Fibroblast of lung (primary cell): Measurements from ENCODE around the gene NONO. TPM values are rescaled to one million over a fixed set of nuclear protein-coding genes. Genes with fewer than 3 reads are reported as not detected.

Experiments
- DNase-seq, 2 donors: peaks; one replicate each; pipeline versions ENCODE4 v3.0.0 to v3.0.0-alpha.2; 2010; ENCODE audit warnings: low read depth in 2 of 2
- H2AFZ ChIP-seq: 2 replicates; pipeline ENCODE4 v1.5.1; 2012; ENCODE audit warnings: low read length, control low read depth, inconsistent platforms
- H3K27ac ChIP-seq: 2 replicates; pipeline ENCODE4 v1.5.1; 2011; ENCODE audit warnings: low read length, control low read depth; ENCODE audit not compliant: insufficient read depth
- H3K27me3 ChIP-seq: 2 replicates; pipeline ENCODE4 v1.5.1; 2011; ENCODE audit warnings: mild to moderate bottlenecking, low read length; ENCODE audit not compliant: control insufficient read depth, insufficient read depth
- H3K36me3 ChIP-seq: 2 replicates; pipeline ENCODE4 v1.5.1; 2011; ENCODE audit warnings: low read length; ENCODE audit not compliant: control insufficient read depth, insufficient read depth
- H3K4me1 ChIP-seq: 2 replicates; pipeline ENCODE4 v1.5.1; 2011; ENCODE audit warnings: low read length; ENCODE audit not compliant: control insufficient read depth, insufficient read depth; ENCODE audit errors: extremely low read depth
- H3K4me2 ChIP-seq: 2 replicates; pipeline ENCODE4 v1.5.1; 2011; ENCODE audit warnings: low read length, control low read depth; ENCODE audit not compliant: insufficient read depth; ENCODE audit errors: extremely low read depth
- H3K4me3 ChIP-seq, 4 experiments: fragments of 200-600 bp in 1 of 4; sonication (generic) in 1 of 4; replicated peaks in 1 of 4; 2 replicates each; pipeline ENCODE4 v1.5.1; 2011 to 2016; ENCODE audit warnings: low read length in 4 of 4, low read depth in 3 of 4, mild to moderate bottlenecking in 3 of 4, control low read depth in 2 of 4, inconsistent platforms in 1 of 4, mixed read lengths in 1 of 4; ENCODE audit not compliant: insufficient read depth in 1 of 4; ENCODE audit errors: control extremely low read depth in 1 of 4
- H3K79me2 ChIP-seq: 2 replicates; pipeline ENCODE4 v1.5.1; 2012; ENCODE audit warnings: mild to moderate bottlenecking, low read length, inconsistent platforms; ENCODE audit not compliant: control insufficient read depth, insufficient read depth
- H3K9ac ChIP-seq: 2 replicates; pipeline ENCODE4 v1.5.1; 2011; ENCODE audit warnings: mild to moderate bottlenecking, low read length, control low read depth; ENCODE audit not compliant: insufficient read depth
- H3K9me3 ChIP-seq: 2 replicates; pipeline ENCODE4 v1.5.1; 2012; ENCODE audit warnings: low read depth, low read length; ENCODE audit not compliant: control insufficient read depth, insufficient read depth
- H4K20me1 ChIP-seq: 2 replicates; pipeline ENCODE4 v1.5.1; 2011; ENCODE audit warnings: low read length; ENCODE audit not compliant: control insufficient read depth, insufficient read depth; ENCODE audit errors: extremely low read depth
- EZH2 ChIP-seq: IDR thresholded peaks from 2 replicates; pipeline ENCODE4 v1.5.1; 2012; ENCODE audit warnings: low read length, control low read depth, mild to moderate bottlenecking; ENCODE audit errors: missing control alignments
- polyA plus RNA-seq, 2 donors: library from polyadenylated mRNA; depleted of rRNA in 1 of 2; stranded (reverse) in 1 of 2; unstranded in 1 of 2; fragments of >200 nt; gene quantifications; 2 replicates each; pipeline ENCODE4 v1.2.1, GENCODE V29; 2011 to 2012; ENCODE audit warnings: missing spikeins in 1 of 2
- total RNA-seq: library from RNA; depleted of rRNA; stranded (reverse); fragments of >200 nt; gene quantifications from 2 replicates; pipeline ENCODE4 v1.2.1, GENCODE V29; 2014
- TF ChIP-seq, protein P1 (sequence below), 2 donors: IDR thresholded peaks in 1 of 2; conservative IDR thresholded peaks in 1 of 2; 1 replicate in 1 of 2; 2 replicates in 1 of 2; pipeline ENCODE4 v1.5.1; 2011 to 2012; ENCODE audit warnings: low read length in 2 of 2, control low read depth in 1 of 2, inconsistent platforms in 1 of 2, low read depth in 1 of 2, mild to moderate bottlenecking in 1 of 2

NONO gene
- total and polyA plus RNA-seq, 2 donors (not counting 1 experiment from before 2014, with no cell fraction given) = 165 to 355 TPM

DNA sequence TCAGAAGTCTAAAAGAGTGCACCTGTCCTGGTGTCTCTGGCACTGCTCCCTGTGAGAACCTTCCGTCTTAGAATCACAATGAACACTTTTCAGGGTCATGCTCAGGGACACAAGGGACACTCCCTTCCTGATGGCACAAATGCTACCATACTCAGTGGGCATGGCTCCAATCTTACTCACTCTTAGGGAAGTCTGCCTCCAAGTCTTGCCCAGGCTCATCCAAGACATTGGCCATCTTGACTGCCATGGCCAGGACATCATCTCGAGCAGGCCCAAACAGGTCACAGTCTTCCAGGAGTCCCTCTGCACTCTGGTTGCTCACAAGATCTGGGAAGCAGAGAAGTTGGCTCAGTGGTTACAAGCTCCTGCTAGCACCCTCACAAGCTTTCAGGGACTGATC is 38.3 kb upstream of the NONO start:
- no peaks in the 10 kb centered on the region for H3K79me2 ChIP-seq
- peaks cover 5% of the 10 kb centered on the region for H3K36me3 ChIP-seq
- no peaks in the 10 kb centered on the region for H3K27me3 ChIP-seq
- H3K4me3 ChIP-seq = no peak overlapping the region
- no peak overlapping the region for H3K9ac ChIP-seq
- no peaks in the 10 kb centered on the region for H4K20me1 ChIP-seq
- no peak for DNase-seq
- no peak overlapping the region for H3K4me2 ChIP-seq
- no peaks in the 10 kb centered on the region for H3K9me3 ChIP-seq
- no peak overlapping the region for H2AFZ ChIP-seq
- TF ChIP-seq, protein P1, sequence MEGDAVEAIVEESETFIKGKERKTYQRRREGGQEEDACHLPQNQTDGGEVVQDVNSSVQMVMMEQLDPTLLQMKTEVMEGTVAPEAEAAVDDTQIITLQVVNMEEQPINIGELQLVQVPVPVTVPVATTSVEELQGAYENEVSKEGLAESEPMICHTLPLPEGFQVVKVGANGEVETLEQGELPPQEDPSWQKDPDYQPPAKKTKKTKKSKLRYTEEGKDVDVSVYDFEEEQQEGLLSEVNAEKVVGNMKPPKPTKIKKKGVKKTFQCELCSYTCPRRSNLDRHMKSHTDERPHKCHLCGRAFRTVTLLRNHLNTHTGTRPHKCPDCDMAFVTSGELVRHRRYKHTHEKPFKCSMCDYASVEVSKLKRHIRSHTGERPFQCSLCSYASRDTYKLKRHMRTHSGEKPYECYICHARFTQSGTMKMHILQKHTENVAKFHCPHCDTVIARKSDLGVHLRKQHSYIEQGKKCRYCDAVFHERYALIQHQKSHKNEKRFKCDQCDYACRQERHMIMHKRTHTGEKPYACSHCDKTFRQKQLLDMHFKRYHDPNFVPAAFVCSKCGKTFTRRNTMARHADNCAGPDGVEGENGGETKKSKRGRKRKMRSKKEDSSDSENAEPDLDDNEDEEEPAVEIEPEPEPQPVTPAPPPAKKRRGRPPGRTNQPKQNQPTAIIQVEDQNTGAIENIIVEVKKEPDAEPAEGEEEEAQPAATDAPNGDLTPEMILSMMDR (conservative IDR thresholded peaks at IDR 0.05 in 1 of 2, IDR thresholded peaks at IDR 0.05 in 1 of 2; ENCODE audit: low read depth in 1 of 2, low read length in 2 of 2) = no peak
- TF ChIP-seq EZH2 = no peak
- H3K27ac ChIP-seq = no peak overlapping the region
- no peaks in the 10 kb centered on the region for H3K4me1 ChIP-seq

DNA sequence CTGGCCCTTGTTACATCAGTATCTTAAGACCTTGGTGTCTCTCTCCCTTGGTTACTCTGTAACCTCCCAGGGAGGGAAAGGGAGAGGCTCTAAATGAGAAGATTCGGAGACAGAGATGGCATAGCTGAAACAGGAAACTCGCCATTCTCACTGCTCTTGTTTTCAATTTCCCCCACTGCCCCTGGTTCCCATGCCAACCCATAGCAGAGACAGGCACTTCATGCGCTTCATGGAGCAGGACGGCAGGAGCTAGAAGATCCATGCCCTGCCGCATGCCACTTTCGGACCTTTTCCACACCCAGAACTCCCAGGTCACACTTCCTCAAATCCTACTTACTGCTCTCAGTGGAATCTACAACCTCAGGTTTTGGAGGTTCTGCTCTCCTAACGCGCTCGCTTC is 32.6 kb upstream of the NONO start:
- H3K4me1 ChIP-seq = peaks cover 4% of the 10 kb centered on the region
- H2AFZ ChIP-seq = no peak overlapping the region
- H3K4me2 ChIP-seq = no peak overlapping the region
- no peak for TF ChIP-seq EZH2
- TF ChIP-seq, protein P1 (conservative IDR thresholded peaks at IDR 0.05 in 1 of 2, IDR thresholded peaks at IDR 0.05 in 1 of 2; ENCODE audit: low read depth in 1 of 2, low read length in 2 of 2) = no peak
- H3K9ac ChIP-seq = no peak overlapping the region
- no peaks in the 10 kb centered on the region for H3K9me3 ChIP-seq
- H3K27ac ChIP-seq = no peak overlapping the region
- H3K4me3 ChIP-seq = no peak overlapping the region
- no peaks in the 10 kb centered on the region for H3K79me2 ChIP-seq
- no peaks in the 10 kb centered on the region for H3K27me3 ChIP-seq
- no peaks in the 10 kb centered on the region for H3K36me3 ChIP-seq
- DNase-seq = no peak
- no peaks in the 10 kb centered on the region for H4K20me1 ChIP-seq

DNA sequence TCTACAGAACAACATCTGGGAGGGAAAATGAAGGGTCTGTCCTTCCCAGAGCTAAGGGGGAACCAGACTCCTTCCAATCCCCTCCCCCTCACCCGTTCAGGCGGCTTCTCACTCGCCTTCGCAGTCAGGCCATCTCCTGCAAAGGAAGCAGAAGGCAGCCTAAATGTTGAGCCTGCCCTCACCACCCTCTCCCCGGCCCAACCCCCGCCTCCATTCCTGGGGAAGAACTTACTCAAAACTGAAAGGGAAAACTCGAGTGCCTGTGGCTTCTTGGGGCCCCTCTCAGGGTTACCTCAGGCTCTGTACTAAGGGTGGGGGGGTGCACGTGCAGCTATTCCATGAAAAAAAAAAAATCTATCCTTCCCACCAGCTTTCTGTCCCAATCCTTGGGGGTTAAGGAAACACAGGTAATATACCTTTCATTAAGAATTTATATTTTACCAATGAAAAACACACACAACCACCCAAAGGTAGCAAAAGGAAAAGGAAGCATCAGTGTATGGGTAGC is 31.9 kb upstream of the NONO start:
- H3K79me2 ChIP-seq = no peaks in the 10 kb centered on the region
- DNase-seq = no peak
- H3K9ac ChIP-seq = no peak overlapping the region
- peaks cover 4% of the 10 kb centered on the region for H3K4me1 ChIP-seq
- no peak for TF ChIP-seq EZH2
- TF ChIP-seq, protein P1 (conservative IDR thresholded peaks at IDR 0.05 in 1 of 2, IDR thresholded peaks at IDR 0.05 in 1 of 2; ENCODE audit: low read depth in 1 of 2, low read length in 2 of 2) = no peak
- no peak overlapping the region for H2AFZ ChIP-seq
- no peak overlapping the region for H3K4me2 ChIP-seq
- peak overlapping the region in 2 of 4 experiments; percentile 12 to 75 for H3K4me3 ChIP-seq
- H3K36me3 ChIP-seq = no peaks in the 10 kb centered on the region
- no peaks in the 10 kb centered on the region for H4K20me1 ChIP-seq
- no peaks in the 10 kb centered on the region for H3K9me3 ChIP-seq
- H3K27me3 ChIP-seq = no peaks in the 10 kb centered on the region
- H3K27ac ChIP-seq = no peak overlapping the region
